Measurements from ENCODE around the gene LRRC27. TPM values are rescaled to one million over a fixed set of nuclear protein-coding genes. Genes with fewer than 3 reads are reported as not detected.

The LRRC27 gene
- polyA plus RNA-seq, 1 experiment = 10.5 TPM

- H3K4me3 ChIP-seq (ENCODE audit: low read depth, low read length) = no peak overlapping the region
- DNase-seq (ENCODE audit: low read depth) = no peak
- no peaks in the 10 kb centered on the region for H3K27me3 ChIP-seq (ENCODE audit: control insufficient read depth, insufficient read depth, low read length)
- ChIA-PET CTCF (no interaction called here), POLR2A (no interaction called here)
- peaks cover 1% of the 10 kb centered on the region for H3K36me3 ChIP-seq (ENCODE audit: control insufficient read depth, insufficient read depth, low read length)
- TF ChIP-seq CTCF (IDR thresholded peaks at IDR 0.05; ENCODE audit: insufficient read depth, low read depth, low read length) = no peak
Measured at GRCh38 chr10:132400547-132401151, 68.7 kb downstream of the LRRC27 start.

- CTCF ChIA-PET = interaction anchor here (0.6 kb wide), 1 partner anchor 84 kb away, joined by 3 read pairs; no protein-coding TSS in a partner anchor
Measured at GRCh38 chr10:132401401-132402118, 69.6 kb downstream of the LRRC27 start.

GRCh38 chr10:132402781-132403241 is 70.8 kb downstream of the LRRC27 start:
- Histone ChIP-seq H3K27me3 (ENCODE audit: control insufficient read depth, insufficient read depth, low read length) (no peaks in the 10 kb centered on the region), H3K36me3 (ENCODE audit: control insufficient read depth, insufficient read depth, low read length) (peaks cover 6% of the 10 kb centered on the region), H3K4me3 (ENCODE audit: low read depth, low read length) (no peak overlapping the region)
- no peak for DNase-seq (ENCODE audit: low read depth)
- TF ChIP-seq CTCF (IDR thresholded peaks at IDR 0.05; ENCODE audit: insufficient read depth, low read depth, low read length) = no peak
- CTCF ChIA-PET = no interaction called here
- POLR2A ChIA-PET = no interaction called here

More at GRCh38 chr10:132401401-132402118, 69.6 kb downstream of the LRRC27 start:
- POLR2A ChIA-PET = no interaction called here
- Histone ChIP-seq H3K36me3 (ENCODE audit: control insufficient read depth, insufficient read depth, low read length) (peaks cover 6% of the 10 kb centered on the region), H3K27me3 (ENCODE audit: control insufficient read depth, insufficient read depth, low read length) (no peaks in the 10 kb centered on the region), H3K4me3 (ENCODE audit: low read depth, low read length) (no peak overlapping the region)
- DNase-seq (ENCODE audit: low read depth) = no peak
- TF ChIP-seq CTCF (IDR thresholded peaks at IDR 0.05; ENCODE audit: insufficient read depth, low read depth, low read length) = no peak

GRCh38 chr10:132403511-132404168 is 71.6 kb downstream of the LRRC27 start:
- ChIA-PET POLR2A (no interaction called here), CTCF (interaction anchor here (0.7 kb wide), 1 partner anchor 13 kb away, joined by 3 read pairs; no protein-coding TSS in a partner anchor)
- no peak for TF ChIP-seq CTCF (IDR thresholded peaks at IDR 0.05; ENCODE audit: insufficient read depth, low read depth, low read length)
- Histone ChIP-seq H3K4me3 (ENCODE audit: low read depth, low read length) (no peak overlapping the region), H3K27me3 (ENCODE audit: control insufficient read depth, insufficient read depth, low read length) (no peaks in the 10 kb centered on the region), H3K36me3 (ENCODE audit: control insufficient read depth, insufficient read depth, low read length) (peaks cover 6% of the 10 kb centered on the region)
- DNase-seq (ENCODE audit: low read depth) = no peak
